HG03108 (cell line): ENCODE data around the gene ATP6V1B1.

ENCODE experiments used
- ATAC-seq: cut with Tn5 transposase; IDR thresholded peaks from one replicate; pipeline ENCODE4 v1.9.1; 2021; ENCODE audit warnings: moderate library complexity; ENCODE audit not compliant: unreplicated experiment

ATP6V1B1 gene

DNA sequence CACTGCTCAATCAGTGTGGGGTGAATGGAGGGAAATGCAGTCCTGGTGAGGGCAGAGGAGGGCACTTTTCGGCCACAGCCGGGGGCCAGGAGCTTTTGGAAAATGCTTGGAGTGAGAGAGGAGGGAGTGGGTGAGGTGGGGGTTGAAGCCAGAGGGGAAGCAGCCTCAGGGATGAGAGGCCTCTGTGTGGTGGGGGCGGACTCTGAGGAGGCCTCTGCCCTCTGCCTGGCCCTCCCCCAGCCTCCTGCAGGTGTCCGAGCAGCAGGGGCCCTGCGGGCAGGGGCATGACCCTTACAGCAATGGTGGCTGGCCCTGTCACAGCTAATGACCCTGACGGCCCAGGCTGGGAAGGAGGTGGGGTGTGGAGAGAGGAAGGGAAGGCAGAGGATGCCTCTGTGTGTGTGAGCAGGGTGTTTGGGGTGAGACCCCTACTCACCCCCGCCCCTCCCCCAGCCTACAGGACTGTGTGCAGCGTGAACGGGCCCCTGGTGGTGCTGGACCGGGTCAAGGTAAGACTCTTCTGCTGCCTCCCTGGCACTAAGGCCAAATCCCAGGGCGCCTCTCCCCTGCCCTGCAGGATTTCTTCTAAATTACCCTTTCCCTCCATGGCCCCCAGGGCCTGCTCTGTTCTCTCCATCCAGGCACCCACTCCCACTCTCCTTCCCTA, 7.6 kb downstream of the ATP6V1B1 start:
- ATAC-seq, result no peak

DNA sequence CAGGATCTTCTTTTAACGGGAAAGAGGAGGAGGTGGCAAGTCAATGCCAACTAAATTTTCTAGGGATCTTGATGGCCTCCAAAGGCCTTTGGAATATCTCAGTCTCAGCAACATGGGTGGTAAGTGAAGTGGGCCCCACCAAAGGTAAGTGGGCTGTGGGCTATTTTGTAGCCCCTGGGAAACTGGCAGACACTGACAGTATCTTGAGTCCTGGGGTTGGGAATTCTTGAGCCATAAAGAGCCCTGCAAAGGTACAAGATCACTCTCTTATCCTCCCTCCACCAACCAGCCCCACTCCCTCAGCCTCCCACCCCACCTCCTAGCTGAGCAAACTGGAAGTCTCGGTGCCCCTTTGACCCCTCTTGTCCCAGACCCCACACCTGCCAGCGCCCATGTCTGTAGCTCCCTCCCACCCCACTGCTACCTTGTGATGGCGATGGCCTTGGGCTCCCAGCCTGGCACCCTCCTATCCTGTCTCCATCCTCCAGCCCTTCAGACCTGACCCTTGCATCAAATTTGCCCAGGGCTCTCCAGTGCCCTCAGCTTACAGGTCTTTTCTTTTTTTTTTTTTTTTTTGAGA, 8.5 kb downstream of the ATP6V1B1 start:
- no peak for ATAC-seq

- no peak for ATAC-seq
These were observed 11.2 kb downstream of the ATP6V1B1 start for GRCh38 chr2:70946832-70947442.

DNA sequence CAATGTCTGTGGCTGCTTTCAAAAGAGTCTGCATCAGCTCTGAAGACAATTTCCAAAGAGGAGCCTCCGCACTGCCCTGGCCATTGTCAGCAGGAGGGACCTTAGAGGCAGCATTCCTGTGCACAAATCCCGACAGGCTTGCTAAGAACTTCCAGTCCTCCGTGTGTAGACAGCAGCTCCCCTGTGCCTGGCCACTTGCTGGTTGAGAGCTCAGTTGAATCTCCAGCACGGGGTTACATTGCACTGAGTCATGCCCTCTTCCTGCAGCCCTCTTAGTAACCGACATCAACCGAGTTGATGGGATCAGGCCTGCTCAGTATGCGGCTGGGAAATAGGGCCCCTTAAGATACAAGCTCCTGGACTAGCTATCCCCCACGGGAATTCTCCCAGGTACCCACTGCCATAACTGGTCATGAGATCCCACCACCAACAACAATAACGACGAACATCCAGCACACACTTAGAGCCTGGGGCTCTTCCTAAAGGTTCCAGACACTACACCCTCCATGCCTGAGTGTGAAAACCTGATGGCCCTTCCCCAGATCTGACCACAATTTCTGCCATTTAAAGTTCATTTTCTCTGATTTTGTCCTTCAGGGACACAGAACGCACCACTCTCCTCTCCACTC, 12.0 kb downstream of the ATP6V1B1 start:
- ATAC-seq, result no peak

DNA sequence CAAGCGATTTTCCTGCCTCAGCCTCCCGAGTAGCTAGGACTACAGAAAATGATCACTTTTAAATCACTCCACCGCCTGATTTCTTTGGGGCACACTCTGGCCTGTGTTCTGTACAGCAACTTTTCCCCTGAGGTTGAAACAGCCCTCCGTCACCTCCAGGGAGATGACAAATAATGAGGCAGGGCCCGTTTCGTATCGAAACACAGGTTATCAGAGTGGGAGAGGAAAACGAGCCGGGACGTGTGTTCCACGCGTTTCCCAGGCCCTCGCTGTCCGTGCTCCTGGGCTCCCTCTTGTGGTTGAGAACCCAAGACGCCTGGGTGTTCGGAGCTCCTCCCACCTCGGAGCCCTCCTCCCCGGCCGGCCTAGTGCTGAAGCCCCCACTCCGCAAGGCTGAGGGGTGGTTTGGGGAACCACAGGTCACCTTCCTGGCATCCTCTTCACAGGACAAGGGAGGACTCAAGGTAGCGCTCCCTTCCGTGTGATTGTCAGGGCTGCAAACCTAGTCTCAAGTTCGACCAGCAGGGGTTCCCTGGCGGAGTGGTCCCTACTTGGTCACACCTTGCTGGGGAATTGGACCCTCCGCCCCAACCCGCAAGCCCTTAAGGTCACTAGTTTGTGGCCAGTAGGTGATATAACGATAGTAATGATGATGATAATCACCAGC, 12.8 kb downstream of the ATP6V1B1 start:
- peak; percentile 87 for ATAC-seq

DNA sequence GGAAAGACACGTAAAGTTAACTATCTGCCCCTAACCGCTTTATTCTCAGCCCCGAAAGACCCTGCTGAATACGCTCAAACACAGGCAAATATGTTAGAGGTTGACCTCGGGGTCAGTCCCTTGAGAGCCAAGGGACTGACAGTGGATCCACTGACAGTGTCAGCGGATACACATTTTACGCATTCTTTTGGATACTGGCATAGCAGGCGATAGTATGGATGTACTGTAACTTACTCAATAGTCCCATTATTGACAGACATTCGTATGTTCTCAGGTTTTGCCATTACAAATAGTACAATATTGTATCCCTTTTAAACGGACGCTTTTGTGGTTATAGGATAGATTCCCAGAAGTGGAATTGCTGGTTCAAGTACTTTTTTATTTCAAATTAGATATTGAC, 13.4 kb downstream of the ATP6V1B1 start:
- no peak for ATAC-seq

GRCh38 chr2:70954886-70955285, 19.2 kb downstream of the ATP6V1B1 start:
- ATAC-seq, result no peak

DNA sequence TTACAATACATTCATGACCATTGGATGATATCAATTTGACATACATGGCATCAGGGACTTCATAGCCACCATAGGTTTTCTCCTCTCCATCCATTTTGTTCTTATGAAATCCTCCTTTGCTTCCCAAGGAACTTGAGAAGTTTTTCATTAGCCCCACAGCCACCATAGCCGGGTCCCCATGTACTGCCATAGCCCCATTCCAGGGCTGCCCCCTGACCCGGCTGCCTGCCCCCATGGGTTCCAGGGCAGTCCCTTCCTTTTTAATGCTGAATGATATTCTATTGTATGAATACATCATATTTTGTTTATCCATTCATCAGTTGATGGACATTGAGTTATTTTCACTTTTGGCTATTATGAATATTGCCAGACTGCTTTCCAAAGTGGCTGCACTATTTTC, 20.4 kb downstream of the ATP6V1B1 start:
- ATAC-seq, result no peak

GRCh38 chr2:70957798-70958197, 22.1 kb downstream of the ATP6V1B1 start:
- no peak for ATAC-seq

GRCh38 chr2:70958759-70959158, 23.1 kb downstream of the ATP6V1B1 start:
- ATAC-seq, result no peak

DNA sequence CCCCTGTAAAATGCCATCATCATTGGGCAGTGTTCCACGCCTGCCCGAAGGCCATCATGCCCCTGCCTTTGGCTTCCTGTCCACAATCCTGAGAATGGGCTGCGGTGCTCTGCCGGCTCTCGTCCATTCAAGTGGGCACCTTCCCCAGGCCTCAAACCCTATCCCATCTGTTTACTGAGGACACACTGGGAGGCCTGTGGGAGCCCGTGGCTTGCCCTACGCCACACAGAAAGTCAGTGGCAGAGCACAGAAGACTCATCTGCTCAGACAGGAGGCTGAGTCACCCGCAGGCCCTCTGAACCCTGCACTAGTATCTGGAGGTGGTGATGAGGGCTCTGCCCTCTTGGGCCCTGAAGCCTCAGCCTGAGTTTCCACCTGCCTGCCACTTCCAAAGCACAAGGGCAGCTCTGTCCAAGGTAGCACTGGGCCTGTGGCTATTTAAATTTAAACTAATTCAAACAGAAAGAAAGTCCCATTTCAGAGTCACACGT, 23.6 kb downstream of the ATP6V1B1 start:
- no peak for ATAC-seq

GRCh38 chr2:70959851-70960832, 24.4 kb downstream of the ATP6V1B1 start:
- no peak for ATAC-seq

- ATAC-seq, result no peak
These were observed 25.3 kb downstream of the ATP6V1B1 start for GRCh38 chr2:70960833-70961647.

DNA sequence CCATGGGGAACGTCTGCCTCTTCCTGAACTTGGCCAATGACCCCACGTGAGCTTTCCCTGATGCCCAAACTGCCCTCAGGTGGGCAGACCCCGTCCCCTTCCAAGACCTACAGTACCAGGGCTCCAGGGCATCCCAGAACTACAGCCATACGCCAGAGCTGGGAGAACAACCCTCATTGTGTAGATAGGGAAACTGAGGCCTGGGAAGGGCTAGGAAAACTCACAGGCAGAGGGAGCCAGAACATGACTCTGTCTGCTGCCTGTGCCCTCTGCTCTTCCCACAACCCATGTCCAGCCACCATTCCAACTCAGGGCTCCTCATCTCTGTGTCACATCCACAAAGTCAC, 25.9 kb downstream of the ATP6V1B1 start:
- ATAC-seq, result no peak

DNA sequence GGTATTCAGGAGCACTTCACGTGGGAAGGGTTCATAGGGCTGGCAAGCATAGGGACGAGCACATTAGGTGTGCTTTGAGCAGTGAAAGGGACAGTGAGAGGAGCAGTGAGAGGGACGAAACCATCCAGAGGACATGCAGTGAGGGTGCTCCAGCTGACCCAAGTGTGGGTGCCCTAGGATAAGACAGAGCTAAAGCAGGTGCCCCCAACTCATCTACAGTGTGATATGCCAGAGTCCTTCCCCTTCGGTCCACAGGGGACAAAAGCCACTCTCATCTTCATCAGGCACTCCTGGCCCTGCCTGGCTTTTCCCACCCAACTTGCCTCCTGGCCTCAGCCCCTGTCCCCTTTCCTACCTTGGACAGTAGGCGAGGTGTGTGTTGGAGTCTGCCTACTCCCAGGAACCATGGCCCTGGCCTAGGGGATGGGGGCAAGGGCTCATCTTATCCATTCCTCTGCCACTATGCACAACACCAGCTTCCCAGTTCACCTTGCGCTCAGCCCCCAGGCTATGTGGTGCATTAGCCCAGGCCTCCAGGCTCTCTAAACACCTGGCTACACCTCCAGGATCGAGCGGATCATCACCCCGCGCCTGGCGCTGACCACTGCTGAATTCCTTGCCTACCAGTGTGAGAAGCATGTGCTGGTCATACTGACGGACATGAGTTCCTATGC, 26.6 kb downstream of the ATP6V1B1 start:
- ATAC-seq, result no peak

DNA sequence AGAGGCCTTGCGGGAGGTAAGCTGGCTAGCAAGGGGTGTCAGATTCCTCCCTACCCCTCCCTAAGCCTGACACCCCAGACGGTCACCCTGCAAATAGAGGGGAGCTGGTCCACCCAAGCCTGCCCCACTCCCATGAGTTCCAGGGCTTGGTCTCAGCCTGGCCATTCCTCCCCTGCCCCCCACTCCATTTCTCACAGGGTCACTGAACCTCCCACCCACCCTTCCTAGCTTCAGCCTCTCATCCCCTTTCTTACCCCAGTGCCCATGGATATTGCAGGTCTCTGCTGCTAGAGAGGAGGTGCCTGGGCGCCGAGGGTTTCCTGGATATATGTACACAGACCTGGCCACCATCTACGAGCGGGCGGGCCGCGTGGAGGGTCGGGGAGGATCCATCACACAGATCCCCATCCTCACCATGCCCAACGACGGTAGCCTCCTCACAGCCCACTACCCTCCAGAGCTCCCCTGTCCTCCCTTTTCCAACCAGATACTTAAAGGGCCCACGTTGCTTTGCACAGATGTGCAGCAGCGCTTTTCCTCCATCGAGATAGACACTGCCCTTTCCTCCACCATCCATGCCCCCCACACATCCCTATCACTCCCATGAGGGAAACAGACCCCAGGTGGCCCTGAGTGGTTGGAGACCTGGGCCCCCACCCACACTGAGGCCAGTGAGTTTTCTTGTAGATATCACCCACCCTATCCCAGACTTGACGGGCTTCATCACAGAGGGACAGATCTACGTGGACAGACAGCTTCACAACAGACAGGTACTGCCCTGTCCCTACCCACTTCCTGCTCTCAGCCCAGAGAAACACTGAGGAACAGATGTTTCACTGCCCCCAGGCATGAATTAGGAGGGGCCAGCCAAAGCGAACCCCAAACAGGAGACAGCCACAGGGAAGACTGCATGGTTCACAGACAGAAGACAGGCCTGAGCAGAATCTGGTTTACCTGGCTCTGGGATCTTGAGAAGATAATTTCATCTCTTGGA, 27.5 kb downstream of the ATP6V1B1 start:
- no peak for ATAC-seq

- no peak for ATAC-seq
These were observed 28.4 kb downstream of the ATP6V1B1 start for GRCh38 chr2:70964133-70964532.
